Stimulated activated naive CD8-positive, alpha-beta T cell treated with anti-CD3 and anti-CD28 coated beads, Interleukin-15, amount 100 ng/mL, for 72 hours (primary cell): ENCODE measurements around the gene PPP2R3B.
"Not testable (repeated sequence)": the region's sequence is repeated elsewhere in the genome, so short reads cannot be mapped to it uniquely, and the experiment has no call there.

Experiments
- ATAC-seq: fragments of 150-1000 bp; cut with Tn5 transposase; 2 replicates; pipeline ENCODE4 v1.10.0; 2021; ENCODE audit warnings: mild to moderate bottlenecking, moderate library complexity
- DNase-seq, 2 donors: peaks; one replicate each; pipeline ENCODE4 v3.0.0; 2021 to 2022
- H3K27ac Mint-ChIP-seq, 2 donors: one replicate each; pipeline ENCODE4 v1.8.0; 2022; ENCODE audit warnings: mild to moderate bottlenecking in 2 of 2, mixed read lengths in 2 of 2, moderate library complexity in 2 of 2
- H3K27me3 Mint-ChIP-seq: one replicate; pipeline ENCODE4 v1.8.0; 2022; ENCODE audit warnings: mixed read lengths
- H3K4me1 Mint-ChIP-seq: one replicate; pipeline ENCODE4 v1.8.0; 2022; ENCODE audit warnings: mild to moderate bottlenecking, mixed read lengths
- H3K4me3 Mint-ChIP-seq, 2 donors: one replicate each; pipeline ENCODE4 v1.8.0; 2022; ENCODE audit warnings: mild to moderate bottlenecking in 2 of 2, mixed read lengths in 2 of 2, moderate library complexity in 1 of 2
- H3K9me3 Mint-ChIP-seq, 2 donors: one replicate each; pipeline ENCODE4 v1.8.0; 2022; ENCODE audit warnings: mixed read lengths in 2 of 2

Gene PPP2R3B

GRCh38 chrX:332916-333610 lies 53.6 kb downstream of the PPP2R3B start:
- no peak overlapping the region for H3K4me3 Mint-ChIP-seq
- peaks cover 5% of the 10 kb centered on the region for H3K27me3 Mint-ChIP-seq
- DNase-seq = no peak
- H3K9me3 Mint-ChIP-seq = no peaks in the 10 kb centered on the region
- peaks cover 10% of the 10 kb centered on the region for H3K4me1 Mint-ChIP-seq
- no peak overlapping the region for H3K27ac Mint-ChIP-seq
- ATAC-seq = no peak

- DNase-seq = no peak
- Mint-ChIP-seq H3K4me1 (peaks cover 10% of the 10 kb centered on the region), H3K27me3 (peaks cover 5% of the 10 kb centered on the region), H3K4me3 (no peak overlapping the region), H3K27ac (no peak overlapping the region), H3K9me3 (no peaks in the 10 kb centered on the region)
- no peak for ATAC-seq
Measured at GRCh38 chrX:332496-332860, 54.2 kb downstream of the PPP2R3B start.

GRCh38 chrX:331825-332495 lies 54.7 kb downstream of the PPP2R3B start:
- peak; percentile 6 for ATAC-seq
- DNase-seq = no peak
- Mint-ChIP-seq H3K27me3 (peaks cover 5% of the 10 kb centered on the region), H3K4me1 (peaks cover 10% of the 10 kb centered on the region), H3K4me3 (peak overlapping the region; percentile 68 to 72), H3K27ac (peak overlapping the region; percentile 19 to 63), H3K9me3 (no peaks in the 10 kb centered on the region)

- H3K27me3 Mint-ChIP-seq = peaks cover 5% of the 10 kb centered on the region
- ATAC-seq = peak; percentile 65
- H3K4me3 Mint-ChIP-seq = peak overlapping the region; percentile 68 to 72
- H3K27ac Mint-ChIP-seq = peak overlapping the region in 1 of 2 donors; percentile 63
- DNase-seq = no peak
- H3K9me3 Mint-ChIP-seq = no peaks in the 10 kb centered on the region
- peaks cover 10% of the 10 kb centered on the region for H3K4me1 Mint-ChIP-seq
Measured at GRCh38 chrX:331151-331824, 55.4 kb downstream of the PPP2R3B start.

GRCh38 chrX:330726-331150 lies 56.0 kb downstream of the PPP2R3B start:
- no peaks in the 10 kb centered on the region for H3K9me3 Mint-ChIP-seq
- H3K4me3 Mint-ChIP-seq = peak overlapping the region; percentile 29 to 68
- H3K27ac Mint-ChIP-seq = no peak overlapping the region
- ATAC-seq (peak; percentile 26), DNase-seq (no peak)
- H3K27me3 Mint-ChIP-seq = peaks cover 5% of the 10 kb centered on the region
- peaks cover 10% of the 10 kb centered on the region for H3K4me1 Mint-ChIP-seq

GRCh38 chrX:330141-330725 lies 56.5 kb downstream of the PPP2R3B start:
- H3K4me3 Mint-ChIP-seq, DNase-seq, H3K27me3 Mint-ChIP-seq, H3K9me3 Mint-ChIP-seq, H3K4me1 Mint-ChIP-seq, H3K27ac Mint-ChIP-seq: not testable (repeated sequence)
- ATAC-seq = peak; percentile 3

GRCh38 chrX:329291-329910 lies 57.3 kb downstream of the PPP2R3B start:
- H3K4me3 Mint-ChIP-seq = peak overlapping the region in 1 of 2 donors; percentile 37
- H3K27me3 Mint-ChIP-seq = peaks cover 5% of the 10 kb centered on the region
- no peak for ATAC-seq
- H3K27ac Mint-ChIP-seq = peak overlapping the region in 1 of 2 donors; percentile 12
- peaks cover 15% of the 10 kb centered on the region for H3K4me1 Mint-ChIP-seq
- no peaks in the 10 kb centered on the region for H3K9me3 Mint-ChIP-seq
- no peak for DNase-seq

GRCh38 chrX:327660-328126 lies 59.0 kb downstream of the PPP2R3B start:
- Mint-ChIP-seq H3K27me3 (peaks cover 5% of the 10 kb centered on the region), H3K9me3 (no peaks in the 10 kb centered on the region), H3K27ac (peak overlapping the region in 1 of 2 donors; percentile 42), H3K4me3 (no peak overlapping the region), H3K4me1 (peaks cover 23% of the 10 kb centered on the region)
- no peak for ATAC-seq
- DNase-seq = no peak

GRCh38 chrX:324664-325063 lies 62.0 kb downstream of the PPP2R3B start:
- peak in 1 of 2 donors; percentile 75 for DNase-seq
- peak; percentile 35 for ATAC-seq
- Mint-ChIP-seq H3K27ac (peak overlapping the region in 1 of 2 donors; percentile 77), H3K4me3 (peak overlapping the region in 1 of 2 donors; percentile 56), H3K4me1 (peaks cover 29% of the 10 kb centered on the region)
- not testable (repeated sequence) for H3K27me3 Mint-ChIP-seq, H3K9me3 Mint-ChIP-seq

- DNase-seq (peak in 1 of 2 donors; percentile 65), ATAC-seq (peak; percentile 37)
- Mint-ChIP-seq H3K4me3 (peak overlapping the region in 1 of 2 donors; percentile 64), H3K27me3 (no peaks in the 10 kb centered on the region), H3K27ac (no peak overlapping the region), H3K4me1 (peaks cover 29% of the 10 kb centered on the region), H3K9me3 (no peaks in the 10 kb centered on the region)
Measured at GRCh38 chrX:323721-324628, 62.7 kb downstream of the PPP2R3B start.

GRCh38 chrX:320126-320783 lies 66.5 kb downstream of the PPP2R3B start:
- Mint-ChIP-seq H3K9me3 (no peaks in the 10 kb centered on the region), H3K4me3 (peak overlapping the region; percentile 93 to 94), H3K27ac (peak overlapping the region; percentile 94 to 98), H3K4me1 (peaks cover 29% of the 10 kb centered on the region), H3K27me3 (no peaks in the 10 kb centered on the region)
- DNase-seq = no peak
- ATAC-seq = no peak

- Mint-ChIP-seq H3K9me3 (no peaks in the 10 kb centered on the region), H3K4me1 (peaks cover 25% of the 10 kb centered on the region), H3K4me3 (peak overlapping the region; percentile 93 to 94), H3K27ac (peak overlapping the region; percentile 94 to 98), H3K27me3 (no peaks in the 10 kb centered on the region)
- ATAC-seq (no peak), DNase-seq (no peak)
Measured at GRCh38 chrX:319579-320125, 67.1 kb downstream of the PPP2R3B start.

GRCh38 chrX:318739-319578 lies 67.7 kb downstream of the PPP2R3B start, which contains the start of gene GTPBP6:
TSS of gene GTPBP6 (minus strand) at chrX:318796. CDS start at chrX:318787, 9 bp downstream.
- Mint-ChIP-seq H3K27ac (peak within 1 kb of the TSS; percentile 99 to 100), H3K4me3 (peak within 1 kb of the TSS; percentile 93 to 94), H3K27me3 (no peaks in the 10 kb centered on the region), H3K4me1 (peaks cover 24% of the 10 kb centered on the region), H3K9me3 (no peaks in the 10 kb centered on the region)
- peak; percentile 98 to 100 for DNase-seq
- peak; percentile 78 for ATAC-seq
